Left colon (tissue), 2 donors: ENCODE results near the gene LRRFIP1. TPM values are rescaled to one million over a fixed set of nuclear protein-coding genes. Genes with fewer than 3 reads are reported as not detected.

Source experiments
- ATAC-seq: fragments of 200-7000 bp; cut with Tn5 transposase; one replicate; pipeline ENCODE4 v1.9.1; 2020; ENCODE audit warnings: mild to moderate bottlenecking, moderate library complexity
- DNase-seq, 2 donors: peaks; one replicate each; pipeline ENCODE4 v3.0.0-alpha.2; 2020
- intact Hi-C, 2 donors: fragments of 100-400 bp; cut with DNase I in 1 of 2; cut with micrococcal nuclease in 1 of 2; formaldehyde crosslinking; loops; one replicate each; pipeline versions ENCODE4 v1.11.2 to v1.14.0; 2022; cut with DNase I, micrococcal nuclease
- total RNA-seq, 2 donors: library from RNA; stranded (reverse); fragmentation: NEBNext Ultra II Directional; extraction: Animal tissue kit (Norgen Biotek cat#: 25700); gene quantifications; one replicate each; pipeline ENCODE4 v1.2.1, GENCODE V29; 2021
- donor health status: DM: no; HTN: no; CAD: no.
- donor health status: DM: yes; HTN: yes; CAD: no.

The LRRFIP1 gene
- total RNA-seq, 2 donors from 2014 or later = 121 to 123 TPM

- no peak for ATAC-seq
- no peak for DNase-seq
- intact Hi-C loops = no loop called here
Measured at GRCh38 chr2:237818066-237818473, 190.7 kb downstream of the LRRFIP1 start.

- DNase-seq (no peak), ATAC-seq (no peak)
- intact Hi-C loops = no loop called here
Measured at GRCh38 chr2:237819231-237819630, 191.8 kb downstream of the LRRFIP1 start.

- ATAC-seq (no peak), DNase-seq (no peak)
- intact Hi-C loops = no loop called here
Measured at GRCh38 chr2:237820421-237820820, 193.0 kb downstream of the LRRFIP1 start.

GRCh38 chr2:237823544-237823943 is 196.2 kb downstream of the LRRFIP1 start:
- ATAC-seq = no peak
- DNase-seq = no peak
- intact Hi-C loops = no loop called here

GRCh38 chr2:237824085-237824484 is 196.7 kb downstream of the LRRFIP1 start:
- DNase-seq (no peak), ATAC-seq (no peak)
- intact Hi-C loops = no loop called here

GRCh38 chr2:237827421-237827987 is 200.1 kb downstream of the LRRFIP1 start:
- intact Hi-C loops = no loop called here
- DNase-seq (no peak), ATAC-seq (no peak)

Other genes starting within 250 kb of the LRRFIP1 start
- 10 to 100 TPM; 22.6 to 79.5 TPM for gene COL6A3, start 213.4 kb upstream of the LRRFIP1 start, total RNA-seq
- gene MLPH, start 140.3 kb upstream of the LRRFIP1 start, total RNA-seq = 100 to 1,000 TPM; 117 to 139 TPM
- not detected for gene PRLH, start 61.0 kb upstream of the LRRFIP1 start, total RNA-seq
- gene RAB17, start 36.9 kb upstream of the LRRFIP1 start, total RNA-seq = 10 to 100 TPM; 51.3 to 59.2 TPM
- gene RBM44, start 171.2 kb downstream of the LRRFIP1 start, total RNA-seq = under 1 TPM; 0.34 to 0.52 TPM
- gene RAMP1, start 232.0 kb downstream of the LRRFIP1 start, total RNA-seq = 10 to 100 TPM in 1 of 2 donors, 1 to 10 TPM in 1; 1.8 to 24.8 TPM